ENCODE results near the gene RSRC1.
"Not testable (repeated sequence)": the region's sequence is repeated elsewhere in the genome, so short reads cannot be mapped to it uniquely, and the experiment has no call there.

Gene RSRC1

DNA sequence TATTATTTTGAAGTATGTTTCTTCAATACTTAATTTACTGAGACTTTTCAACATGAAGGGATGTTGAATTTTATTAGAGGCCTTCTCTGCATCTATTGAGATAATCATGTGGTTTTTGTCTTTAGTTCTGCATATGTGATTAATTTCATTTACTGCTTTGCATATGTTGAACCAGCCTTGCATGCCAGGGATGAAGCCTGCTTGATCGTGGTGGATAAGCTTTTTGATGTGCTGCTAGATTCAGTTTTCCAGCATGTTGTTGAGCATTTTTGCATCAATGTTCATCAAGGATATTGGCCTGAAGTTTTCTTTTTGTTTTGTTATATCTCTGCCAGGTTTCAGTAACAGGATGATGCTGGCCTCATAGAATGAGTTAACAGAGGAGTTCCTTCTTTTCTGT is 134.4 kb downstream of the RSRC1 start:
- no peak for DNase-seq

- no peak for DNase-seq
Observed at GRCh38 chr3:158247288-158247687, 137.4 kb downstream of the RSRC1 start.

GRCh38 chr3:158248261-158248660 is 138.4 kb downstream of the RSRC1 start:
- DNase-seq = no peak

DNA sequence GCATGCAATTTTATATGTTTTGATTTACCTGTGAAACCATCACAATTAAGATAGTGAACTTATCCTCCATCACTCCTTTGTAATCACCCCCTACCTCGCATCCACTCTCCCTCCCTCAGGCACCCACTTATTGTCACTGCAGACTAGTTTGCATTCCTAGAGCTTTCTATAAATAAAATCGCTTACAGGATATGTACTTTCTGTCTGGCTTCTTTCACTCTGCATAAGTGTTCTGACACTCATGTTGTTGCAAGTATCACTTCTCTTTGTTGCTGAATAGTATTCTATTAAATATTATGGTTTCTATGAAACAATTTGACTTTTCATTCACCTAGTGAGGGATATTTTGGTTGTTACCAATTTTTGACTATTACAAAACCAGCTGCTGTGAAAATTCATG is 139.3 kb downstream of the RSRC1 start:
- no peak for DNase-seq

DNA sequence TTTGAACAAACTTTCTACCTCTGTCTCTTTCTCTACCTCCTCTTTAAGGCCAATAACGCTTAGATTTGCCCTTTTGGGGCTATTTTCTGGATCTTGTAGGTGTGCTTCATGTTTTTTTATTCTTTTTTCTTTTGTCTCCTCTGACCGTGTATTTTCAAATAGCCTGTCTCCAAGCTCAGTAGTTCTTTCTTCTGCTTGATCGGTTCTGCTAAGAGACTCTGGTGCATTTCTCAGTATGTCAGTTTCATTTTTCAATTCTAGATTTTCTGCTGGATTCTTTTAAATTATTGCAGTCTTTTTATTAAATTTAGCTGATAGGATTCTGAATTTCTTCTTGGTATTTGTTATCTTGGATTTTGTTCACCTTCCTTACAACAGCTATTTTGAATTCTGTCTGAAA is 148.7 kb downstream of the RSRC1 start:
- no peak for DNase-seq

GRCh38 chr3:158260392-158260791 is 150.5 kb downstream of the RSRC1 start:
- DNase-seq = no peak

DNA sequence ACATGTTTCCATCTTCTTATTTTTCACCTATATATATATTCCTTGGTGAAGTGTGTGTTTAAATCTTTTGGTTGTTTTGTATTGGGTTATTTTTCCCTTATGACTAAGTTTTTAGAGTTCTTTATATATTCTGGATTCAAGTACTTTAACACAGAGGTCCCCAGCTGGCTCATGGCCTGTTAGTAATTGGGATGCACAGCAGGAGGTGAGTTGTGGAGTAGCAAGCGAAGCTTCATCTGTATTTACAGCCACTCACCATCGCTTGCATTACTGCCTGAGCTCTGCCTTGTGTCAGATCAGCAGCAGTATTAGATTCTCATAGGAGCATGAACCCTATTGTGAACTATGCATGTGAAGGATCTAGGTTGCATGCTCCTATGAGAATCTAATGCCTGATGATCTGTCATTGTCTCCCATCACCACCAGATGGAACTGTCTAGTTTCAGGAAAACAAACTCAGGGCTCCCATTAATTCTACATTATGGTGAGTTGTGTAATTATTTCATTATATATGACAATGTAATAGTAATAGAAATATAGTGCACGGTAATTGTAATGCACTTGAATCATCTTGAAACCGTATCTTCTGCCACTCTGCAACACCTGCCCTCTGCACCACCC is 151.6 kb downstream of the RSRC1 start:
- no peak for DNase-seq

GRCh38 chr3:158264894-158265293 is 155.0 kb downstream of the RSRC1 start:
- DNase-seq = no peak

DNA sequence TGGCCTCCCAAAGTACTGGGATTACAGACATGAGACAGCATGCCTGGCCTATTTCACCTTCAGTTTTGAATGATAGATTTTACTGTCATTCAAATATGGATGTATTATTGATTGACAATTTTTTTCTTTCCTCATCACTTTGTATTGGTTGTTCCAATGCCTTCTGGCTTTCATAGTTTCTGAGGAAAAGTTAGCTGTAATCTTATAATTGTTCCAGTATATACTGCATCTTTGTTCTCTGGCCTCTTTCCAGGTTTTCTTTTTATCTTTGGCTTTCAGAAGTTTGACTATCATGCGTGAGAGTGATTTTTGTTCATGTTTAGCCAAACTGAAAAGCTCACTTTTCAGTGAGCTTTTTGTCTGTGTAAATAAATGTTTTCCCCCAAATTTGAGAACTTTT is 157.1 kb downstream of the RSRC1 start:
- DNase-seq = no peak

GRCh38 chr3:158269942-158270341 is 160.1 kb downstream of the RSRC1 start:
- DNase-seq = no peak

DNA sequence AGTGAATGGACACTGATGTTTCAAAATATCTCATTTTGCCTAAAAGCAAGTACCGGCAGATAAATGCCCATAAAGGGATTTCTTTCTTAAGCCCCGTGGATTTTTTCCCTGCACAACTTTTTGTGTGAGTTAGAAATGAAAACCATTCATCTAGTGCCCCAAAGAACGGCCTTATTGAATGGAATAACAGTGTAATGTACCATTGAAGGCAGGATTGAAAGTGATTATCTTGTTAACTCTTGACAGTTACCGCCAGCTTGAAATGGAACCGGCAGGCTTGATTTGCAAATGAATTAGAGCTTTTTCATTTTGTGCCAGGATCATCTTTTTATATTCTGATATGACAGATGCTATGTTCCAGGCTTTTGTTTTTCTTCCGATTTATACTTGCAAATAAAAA is 162.2 kb downstream of the RSRC1 start:
- no peak for DNase-seq

- no peak for DNase-seq
Observed at GRCh38 chr3:158273656-158274055, 163.8 kb downstream of the RSRC1 start.

DNA sequence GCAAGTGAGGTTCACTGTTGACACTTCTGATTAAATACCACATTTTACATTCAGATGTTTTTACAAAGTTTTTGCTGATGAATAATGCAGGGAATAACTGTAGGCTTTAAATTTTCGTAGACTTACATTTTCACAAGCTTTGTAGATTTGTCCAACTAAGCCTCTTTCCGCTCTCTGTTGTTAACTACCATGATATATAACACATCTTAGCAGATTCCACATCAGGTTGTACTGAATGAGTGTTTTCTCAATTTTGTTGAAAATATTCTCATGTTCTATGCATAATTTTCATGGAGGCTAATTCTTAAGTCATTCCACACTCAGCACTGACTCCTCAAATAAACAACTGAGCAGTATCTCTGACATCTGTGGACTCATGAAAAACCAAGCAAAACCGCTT is 168.3 kb downstream of the RSRC1 start:
- no peak for DNase-seq

GRCh38 chr3:158279609-158280008 is 169.7 kb downstream of the RSRC1 start:
- no peak for DNase-seq

- no peak for DNase-seq
Observed at GRCh38 chr3:158295771-158296170, 185.9 kb downstream of the RSRC1 start.

DNA sequence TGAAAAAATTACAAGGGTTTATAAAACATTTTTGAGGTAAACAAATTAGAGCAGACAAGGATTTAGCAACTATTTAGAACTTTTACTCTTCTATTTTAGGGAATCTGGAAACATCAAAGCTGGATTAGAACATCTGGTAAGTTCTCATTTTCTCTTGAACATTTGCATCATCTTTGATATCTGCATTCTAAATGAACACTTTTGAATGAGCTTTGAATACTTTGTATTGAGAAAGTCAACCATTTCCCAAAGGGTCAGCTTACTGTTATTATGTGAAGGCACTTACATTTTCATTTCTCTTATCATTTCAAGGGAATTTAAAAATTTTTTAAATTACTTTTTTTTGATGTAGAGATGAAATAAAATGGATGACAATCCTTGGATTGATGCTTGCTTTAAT is 188.1 kb downstream of the RSRC1 start:
- no peak for DNase-seq

- DNase-seq = no peak
Observed at GRCh38 chr3:158308236-158308928, 198.5 kb downstream of the RSRC1 start.

GRCh38 chr3:158312560-158313141 is 202.8 kb downstream of the RSRC1 start:
- DNase-seq = no peak

DNA sequence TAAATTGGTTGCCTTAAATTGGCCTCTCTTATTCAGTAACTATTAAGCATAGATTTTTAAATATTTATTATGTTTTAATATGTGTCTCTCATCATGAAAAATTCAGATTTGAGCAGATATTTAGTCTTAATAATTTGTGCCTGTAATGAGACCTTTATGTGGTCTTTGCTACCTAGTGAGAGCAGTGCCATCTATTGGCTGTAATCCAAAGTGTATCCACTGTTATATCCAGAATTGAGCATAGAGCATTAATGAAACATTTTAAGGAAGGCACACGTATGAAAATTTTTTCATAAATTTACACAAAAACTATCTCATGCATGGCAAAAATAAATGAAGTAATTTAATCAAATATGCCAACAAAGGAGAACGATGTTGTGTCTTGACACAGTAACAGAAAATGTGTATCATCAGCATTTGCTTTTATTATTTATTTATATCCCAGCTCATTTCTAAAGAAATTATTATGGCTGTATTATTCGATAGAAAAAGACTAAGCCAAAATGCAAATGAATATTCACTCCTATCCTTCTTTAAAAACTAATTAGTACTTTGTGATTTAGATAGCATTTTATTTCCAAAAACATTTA is 203.5 kb downstream of the RSRC1 start:
- DNase-seq = no peak

DNA sequence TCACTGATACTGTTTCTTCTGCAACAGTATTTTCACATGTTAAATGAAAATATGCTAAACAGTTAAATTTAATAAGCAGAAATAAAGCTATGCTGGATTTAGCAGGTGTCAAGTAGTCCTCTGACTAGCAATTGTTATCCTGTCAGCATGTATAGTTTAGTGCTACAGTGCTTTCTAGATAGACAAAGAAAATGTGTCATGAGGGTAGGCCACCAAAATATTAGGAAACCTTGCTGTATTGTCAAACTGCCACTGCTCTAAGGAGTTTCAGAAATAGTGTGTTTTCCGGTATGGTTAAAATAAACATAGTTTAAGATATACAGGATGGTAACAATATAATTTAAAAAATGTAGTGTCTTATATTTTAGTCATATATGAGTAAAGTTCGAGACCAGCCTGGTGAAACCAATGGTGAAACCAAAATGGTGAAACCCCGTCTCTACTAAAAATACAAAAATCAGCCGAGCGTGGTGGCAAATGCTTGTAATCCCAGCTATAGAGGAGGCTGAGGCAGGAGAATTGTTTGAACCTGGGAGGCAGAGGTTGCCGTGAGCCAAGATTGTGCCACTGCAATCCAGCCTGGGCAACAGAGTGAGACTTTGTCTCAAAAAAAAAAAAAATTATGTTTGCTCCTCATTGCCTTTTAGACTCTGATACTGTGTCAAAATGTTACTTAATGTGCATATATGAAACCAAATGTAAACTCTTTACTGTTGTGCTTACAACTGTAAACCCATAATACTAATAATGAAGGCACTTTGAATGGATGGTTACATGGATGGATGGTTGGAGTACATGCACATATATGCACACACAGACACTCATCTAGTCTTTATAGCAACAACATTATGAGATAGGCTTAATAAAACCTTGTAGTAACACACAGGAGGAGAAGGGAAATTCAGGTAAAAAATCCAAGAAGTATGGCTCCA is 204.8 kb downstream of the RSRC1 start:
- DNase-seq = no peak

DNA sequence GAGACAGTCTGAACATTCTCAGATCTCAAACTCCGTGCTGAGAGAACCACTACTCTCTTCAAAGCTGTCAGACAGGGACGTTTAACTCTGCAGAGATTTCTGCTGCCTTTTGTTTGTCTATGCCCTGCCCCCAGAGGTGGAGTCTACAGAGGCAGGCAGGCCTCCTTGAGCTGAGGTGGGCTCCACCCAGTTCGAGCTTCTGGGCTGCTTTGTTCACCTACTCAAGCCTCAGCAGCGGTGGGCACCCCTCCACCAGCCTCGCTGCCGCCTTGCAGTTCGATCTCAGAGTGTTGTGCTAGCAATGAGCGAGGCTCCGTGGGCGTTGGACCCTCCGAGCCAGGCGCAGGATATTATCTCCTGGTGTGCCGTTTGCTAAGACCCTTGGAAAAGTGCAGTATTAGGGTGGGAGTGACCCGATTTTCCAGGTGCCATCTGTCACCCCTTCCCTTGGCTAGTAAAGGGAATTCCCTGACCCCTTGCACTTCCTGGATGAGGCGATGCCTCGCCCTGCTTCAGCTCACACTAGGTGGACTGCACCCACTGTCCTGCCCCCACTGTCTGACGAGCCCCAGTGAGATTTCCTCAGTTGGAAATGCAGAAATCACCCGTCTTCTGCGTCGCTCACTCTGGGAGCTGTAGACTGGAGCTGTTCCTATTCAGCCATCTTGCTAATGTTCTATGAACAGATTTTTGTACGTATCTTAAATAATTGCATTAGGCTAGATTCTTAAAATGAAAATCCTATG is 220.0 kb downstream of the RSRC1 start:
- DNase-seq = not testable (repeated sequence)

DNA sequence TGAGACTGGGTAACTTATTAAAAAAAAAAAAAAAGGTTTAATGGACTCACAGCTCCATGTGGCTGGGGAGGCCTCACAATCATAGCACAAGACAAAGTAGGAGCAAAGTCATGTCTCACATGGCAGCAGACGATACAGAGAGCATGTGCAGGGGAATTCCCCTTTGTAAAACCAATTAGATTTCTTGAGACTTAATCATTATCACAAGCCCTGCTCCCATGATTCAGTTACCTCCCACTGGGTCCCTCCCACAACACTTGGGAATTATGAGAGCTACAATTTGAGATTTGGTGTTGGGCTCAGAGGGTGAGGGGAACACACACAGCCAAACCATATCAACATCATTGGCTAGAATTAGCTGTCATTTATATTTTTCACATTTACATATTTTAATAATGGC is 221.0 kb downstream of the RSRC1 start:
- no peak for DNase-seq

All from CD4-positive, alpha-beta T cell treated with Interferon gamma for 1 hour (primary cell).